Activated CD8-positive, alpha-beta memory T cell treated with anti-CD3 and anti-CD28 coated beads, Interleukin-2, amount 50 U/mL, for 24 hours (primary cell): ENCODE results near the gene HSPB3.
"Not testable (repeated sequence)": the region's sequence is repeated elsewhere in the genome, so short reads cannot be mapped to it uniquely, and the experiment has no call there.

Experiments used
- DNase-seq: peaks from one replicate; pipeline ENCODE4 v3.0.0-alpha.2; 2020; ENCODE audit errors: extremely low read depth

The HSPB3 gene

GRCh38 chr5:54455413-54456157 is at the start of gene HSPB3:
Gene HSPB3 (plus strand): TSS chr5:54455699. CDS start chr5:54455790, 91 bp downstream.
- no peak for DNase-seq

- DNase-seq = no peak
These were observed 44.3 kb upstream of the HSPB3 start for GRCh38 chr5:54411176-54411575.

- DNase-seq = no peak
These were observed 42.6 kb upstream of the HSPB3 start for GRCh38 chr5:54412913-54413312.

- no peak for DNase-seq
These were observed 40.4 kb upstream of the HSPB3 start for GRCh38 chr5:54415147-54415546.

GRCh38 chr5:54415896-54416601 is 39.5 kb upstream of the HSPB3 start:
- no peak for DNase-seq

GRCh38 chr5:54419573-54420423 is 35.7 kb upstream of the HSPB3 start:
- not testable (repeated sequence) for DNase-seq

GRCh38 chr5:54420511-54420910 is 35.0 kb upstream of the HSPB3 start:
- DNase-seq = not testable (repeated sequence)

- DNase-seq = no peak
These were observed 33.5 kb upstream of the HSPB3 start for GRCh38 chr5:54421976-54422375.

GRCh38 chr5:54425258-54425657 is 30.2 kb upstream of the HSPB3 start:
- no peak for DNase-seq

- no peak for DNase-seq
These were observed 29.3 kb upstream of the HSPB3 start for GRCh38 chr5:54426209-54426608.

GRCh38 chr5:54434650-54435049 is 20.8 kb upstream of the HSPB3 start:
- DNase-seq = not testable (repeated sequence)

- no peak for DNase-seq
These were observed 16.7 kb upstream of the HSPB3 start for GRCh38 chr5:54438620-54439389.

- no peak for DNase-seq
These were observed 15.0 kb upstream of the HSPB3 start for GRCh38 chr5:54440456-54440893.

- DNase-seq = no peak
These were observed 13.2 kb upstream of the HSPB3 start for GRCh38 chr5:54442271-54442670.

- DNase-seq = no peak
These were observed 12.2 kb upstream of the HSPB3 start for GRCh38 chr5:54443270-54443669.

- no peak for DNase-seq
These were observed 9.7 kb upstream of the HSPB3 start for GRCh38 chr5:54445691-54446378.

- DNase-seq = no peak
These were observed 9.1 kb upstream of the HSPB3 start for GRCh38 chr5:54446379-54446732.

- no peak for DNase-seq
These were observed 5.6 kb upstream of the HSPB3 start for GRCh38 chr5:54449923-54450322.

- no peak for DNase-seq
These were observed 5.0 kb upstream of the HSPB3 start for GRCh38 chr5:54450542-54450941.

- DNase-seq = no peak
These were observed 2.5 kb upstream of the HSPB3 start for GRCh38 chr5:54453046-54453445.

GRCh38 chr5:54454602-54455001 is 897 bp upstream of the HSPB3 start:
- DNase-seq = no peak
